H9 (cell line): Measurements from ENCODE around the gene ENKD1. TPM values are rescaled to one million over a fixed set of nuclear protein-coding genes. Genes with fewer than 3 reads are reported as not detected.

Experiments
- DNase-seq: peaks from one replicate; pipeline ENCODE4 v3.0.0-alpha.2; 2017
- H2AFZ ChIP-seq: one replicate; pipeline ENCODE4 v1.6.1; 2013; ENCODE audit warnings: mild to moderate bottlenecking, low read length, control low read depth, moderate library complexity
- H2AK5ac ChIP-seq: 2 replicates; pipeline ENCODE4 v1.6.1; 2013; ENCODE audit warnings: low read length, control low read depth, mixed read lengths; ENCODE audit not compliant: insufficient read length
- H2BK120ac ChIP-seq: one replicate; pipeline ENCODE4 v1.6.1; 2013; ENCODE audit warnings: low read depth, mild to moderate bottlenecking, low read length, control low read depth, inconsistent platforms; ENCODE audit not compliant: poor library complexity, severe bottlenecking
- H2BK12ac ChIP-seq: 2 replicates; pipeline ENCODE4 v1.6.1; 2013; ENCODE audit warnings: low read length, control low read depth, mixed read lengths, low read depth; ENCODE audit not compliant: insufficient read length
- H2BK15ac ChIP-seq: 2 replicates; pipeline ENCODE4 v1.6.1; 2013; ENCODE audit warnings: low read depth, low read length, control low read depth
- H2BK20ac ChIP-seq: one replicate; pipeline ENCODE4 v1.6.1; 2013; ENCODE audit warnings: low read depth, mild to moderate bottlenecking, low read length, control low read depth, inconsistent platforms; ENCODE audit not compliant: poor library complexity, severe bottlenecking
- H2BK5ac ChIP-seq: 2 replicates; pipeline ENCODE4 v1.6.1; 2013; ENCODE audit warnings: low read length, control low read depth, mixed read lengths; ENCODE audit not compliant: insufficient read length
- H3K14ac ChIP-seq: 2 replicates; pipeline ENCODE4 v1.6.1; 2013; ENCODE audit warnings: low read length, control low read depth; ENCODE audit not compliant: insufficient read depth
- H3K18ac ChIP-seq: 2 replicates; pipeline ENCODE4 v1.6.1; 2013; ENCODE audit warnings: low read depth, mild to moderate bottlenecking, mixed read lengths, low read length, control low read depth; ENCODE audit not compliant: insufficient read length
- H3K23ac ChIP-seq: 2 replicates; pipeline ENCODE4 v1.6.1; 2013; ENCODE audit warnings: low read length, control low read depth, mixed read lengths, low read depth; ENCODE audit not compliant: insufficient read length
- H3K23me2 ChIP-seq: 2 replicates; pipeline ENCODE4 v1.6.1; 2013; ENCODE audit warnings: low read depth, mild to moderate bottlenecking, mixed read lengths, low read length, control low read depth; ENCODE audit not compliant: insufficient read length, poor library complexity, severe bottlenecking
- H3K27ac ChIP-seq: 2 replicates; pipeline ENCODE4 v1.5.1; 2013; ENCODE audit warnings: low read length, control low read depth, mixed read lengths, low read depth; ENCODE audit not compliant: insufficient read length
- H3K27me3 ChIP-seq: 2 replicates; pipeline ENCODE4 v1.6.1; 2013; ENCODE audit warnings: low read length, control low read depth, inconsistent platforms; ENCODE audit not compliant: insufficient read depth
- H3K4ac ChIP-seq: 2 replicates; pipeline ENCODE4 v1.6.1; 2013; ENCODE audit warnings: low read depth, mild to moderate bottlenecking, control low read depth, inconsistent platforms, low read length, moderate library complexity
- H3K4me1 ChIP-seq: 2 replicates; pipeline ENCODE4 v1.6.1; 2013; ENCODE audit warnings: low read length, control low read depth, inconsistent platforms; ENCODE audit not compliant: insufficient read depth
- H3K4me2 ChIP-seq: 2 replicates; pipeline ENCODE4 v1.6.1; 2013; ENCODE audit warnings: low read length, control low read depth, mixed read lengths; ENCODE audit not compliant: insufficient read length, insufficient read depth
- H3K56ac ChIP-seq: 2 replicates; pipeline ENCODE4 v1.6.1; 2013; ENCODE audit warnings: low read depth, mild to moderate bottlenecking, mixed read lengths, low read length, control low read depth; ENCODE audit not compliant: insufficient read length
- H3K79me1 ChIP-seq: 2 replicates; pipeline ENCODE4 v1.6.1; 2013; ENCODE audit warnings: low read depth, mild to moderate bottlenecking, moderate library complexity, low read length, control low read depth, inconsistent platforms; ENCODE audit not compliant: insufficient read depth, poor library complexity, severe bottlenecking
- H3K79me2 ChIP-seq: 2 replicates; pipeline ENCODE4 v1.6.1; 2013; ENCODE audit warnings: low read length, control low read depth, inconsistent platforms; ENCODE audit not compliant: insufficient read depth
- H3K9ac ChIP-seq: 2 replicates; pipeline ENCODE4 v1.6.1; 2013; ENCODE audit warnings: low read length, control low read depth, mixed read lengths; ENCODE audit not compliant: insufficient read length; ENCODE audit errors: extremely low read depth
- H3K9me3 ChIP-seq: one replicate; pipeline ENCODE4 v1.6.1; 2013; ENCODE audit warnings: low read depth, low read length, inconsistent platforms; ENCODE audit not compliant: control insufficient read depth
- H3T11ph ChIP-seq: one replicate; pipeline ENCODE4 v1.6.1; 2013; ENCODE audit warnings: mild to moderate bottlenecking, low read length, control low read depth, inconsistent platforms
- H4K20me1 ChIP-seq: one replicate; pipeline ENCODE4 v1.6.1; 2013; ENCODE audit not compliant: control insufficient read depth, insufficient read length, insufficient read depth
- H4K5ac ChIP-seq: 2 replicates; pipeline ENCODE4 v1.6.1; 2013; ENCODE audit warnings: low read depth, mild to moderate bottlenecking, mixed read lengths, low read length, control low read depth; ENCODE audit not compliant: insufficient read length
- H4K8ac ChIP-seq: replicated peaks from 2 replicates; pipeline ENCODE4 v1.6.1; 2013; ENCODE audit warnings: low read length, control low read depth, mixed read lengths, low read depth; ENCODE audit not compliant: insufficient read length
- H4K91ac ChIP-seq: 2 replicates; pipeline ENCODE4 v1.6.1; 2013; ENCODE audit warnings: low read depth, mild to moderate bottlenecking, moderate library complexity, mixed read lengths, low read length, control low read depth; ENCODE audit not compliant: insufficient read length
- H3K27ac Mint-ChIP-seq, 3 experiments: 2 replicates in 2 of 3; 3 replicates in 1 of 3; pipeline ENCODE4 v1.8.0; 2020 to 2021; ENCODE audit warnings: mixed read lengths in 3 of 3, mild to moderate bottlenecking in 1 of 3, moderate library complexity in 1 of 3
- H3K27me3 Mint-ChIP-seq: 2 replicates; pipeline ENCODE4 v1.8.0; 2021; ENCODE audit warnings: low read depth, mild to moderate bottlenecking, moderate library complexity, mixed read lengths
- H3K36me3 Mint-ChIP-seq, 3 experiments: 2 replicates in 2 of 3; 3 replicates in 1 of 3; pipeline ENCODE4 v1.8.0; 2020 to 2021; ENCODE audit warnings: low read depth in 3 of 3, mixed read lengths in 3 of 3; ENCODE audit not compliant: insufficient read depth in 1 of 3
- H3K4me1 Mint-ChIP-seq, 2 experiments: 2 replicates each; pipeline ENCODE4 v1.8.0; 2020; ENCODE audit warnings: mixed read lengths in 2 of 2
- H3K4me3 Mint-ChIP-seq, 2 experiments: 2 replicates in 1 of 2; 3 replicates in 1 of 2; pipeline ENCODE4 v1.8.0; 2020 to 2021; ENCODE audit warnings: mild to moderate bottlenecking in 2 of 2, mixed read lengths in 2 of 2, moderate library complexity in 1 of 2
- H3K9me3 Mint-ChIP-seq, 2 experiments: 2 replicates in 1 of 2; 3 replicates in 1 of 2; pipeline ENCODE4 v1.8.0; 2020; ENCODE audit warnings: mild to moderate bottlenecking in 2 of 2, mixed read lengths in 2 of 2, moderate library complexity in 1 of 2
- CTCF ChIP-seq: fragments of 200-600 bp; sonication (generic); conservative IDR thresholded peaks from 3 replicates; pipeline ENCODE4 v1.8.0; 2021; ENCODE audit warnings: antibody characterized with exemption, mild to moderate bottlenecking
- WGBS: extraction: QIAGEN DNeasy Blood & Tissue Kit; methylation state at CpG from one replicate; pipeline ENCODE4 v1.1.7; 2013; ENCODE audit warnings: missing lambda C conversion rate, low lambda C conversion rate, mixed read lengths; ENCODE audit not compliant: insufficient read length; ENCODE audit errors: extremely low coverage; 5-methylcytosine and 5-hydroxymethylcytosine counted together
- total RNA-seq: library from RNA; stranded (reverse); gene quantifications from 2 replicates; pipeline ENCODE4 v1.2.1, GENCODE V29; 2021

The ENKD1 gene
- total RNA-seq, 1 experiment from 2014 or later = 9.5 TPM

DNA sequence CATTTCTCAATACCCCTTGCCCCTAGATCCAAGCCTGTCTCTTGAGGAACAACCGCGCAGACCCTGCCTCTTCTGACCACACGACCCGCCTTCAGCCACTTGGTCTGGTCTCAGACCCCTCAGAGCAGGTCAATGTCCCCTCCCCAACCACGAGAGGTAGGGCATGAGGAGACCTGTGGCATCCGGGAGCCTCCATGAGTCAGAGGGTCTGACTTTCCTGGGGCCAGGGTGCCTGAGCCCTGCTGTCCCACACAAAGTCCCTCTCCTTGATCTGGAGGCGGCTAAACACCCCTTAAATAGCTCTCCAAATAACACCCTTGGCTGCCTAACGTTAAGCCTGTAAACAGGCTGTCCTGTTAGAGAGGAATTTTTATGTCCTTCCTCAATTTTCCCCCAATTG lies 16.5 kb downstream of the ENKD1 start:
- Histone ChIP-seq H3K14ac (no peak overlapping the region), H3K27ac (no peak overlapping the region), H2BK15ac (no peak overlapping the region), H3T11ph (no peak overlapping the region), H3K9me3 (no peaks in the 10 kb centered on the region), H4K20me1 (no peaks in the 10 kb centered on the region), H3K4me2 (no peak overlapping the region), H3K27me3 (no peaks in the 10 kb centered on the region; the same call in 1 of the 2 replicates), H4K8ac (no peak overlapping the region), H4K5ac (no peak overlapping the region), H3K4ac (no peak overlapping the region), H3K4me1 (no peaks in the 10 kb centered on the region), H2BK5ac (no peak overlapping the region), H3K79me1 (no peaks in the 10 kb centered on the region), H2AK5ac (no peak overlapping the region), H4K91ac (no peak overlapping the region), H2BK120ac (no peak overlapping the region), H3K23me2 (peaks cover 7% of the 10 kb centered on the region), H3K23ac (no peak overlapping the region), H3K9ac (no peak overlapping the region), H2AFZ (no peak overlapping the region), H3K79me2 (no peaks in the 10 kb centered on the region), H3K18ac (no peak overlapping the region), H2BK20ac (no peak overlapping the region), H2BK12ac (no peak overlapping the region), H3K56ac (no peak overlapping the region)
- peak overlapping the region in 1 of 2 experiments; percentile 51; a peak in 1 of 5 replicates for H3K4me3 Mint-ChIP-seq
- peaks cover 8 to 33% (median 31%) of the 10 kb centered on the region in 3 experiments; a peak in 6 of 7 replicates for H3K36me3 Mint-ChIP-seq
- H3K27ac Mint-ChIP-seq = no peak overlapping the region; a peak in 1 of 7 replicates
- no CpG with 5 or more reads among the region's 8 CpGs for WGBS
- no peak for TF ChIP-seq CTCF
- no peak for DNase-seq
- peaks cover 2 to 9% of the 10 kb centered on the region in 2 experiments for H3K4me1 Mint-ChIP-seq
- H3K27me3 Mint-ChIP-seq = peaks cover 5% of the 10 kb centered on the region
- H3K9me3 Mint-ChIP-seq = no peaks in the 10 kb centered on the region; a peak in 1 of 5 replicates
